NCI-H774 (cell line): ENCODE data around the gene SPECC1.
"Not testable (repeated sequence)": the region's sequence is repeated elsewhere in the genome, so short reads cannot be mapped to it uniquely, and the experiment has no call there.

Source experiments
- DNase-seq: peaks from one replicate; lab custom pipeline; 2025; lab: John Stamatoyannopoulos, UW

The SPECC1 gene

DNA sequence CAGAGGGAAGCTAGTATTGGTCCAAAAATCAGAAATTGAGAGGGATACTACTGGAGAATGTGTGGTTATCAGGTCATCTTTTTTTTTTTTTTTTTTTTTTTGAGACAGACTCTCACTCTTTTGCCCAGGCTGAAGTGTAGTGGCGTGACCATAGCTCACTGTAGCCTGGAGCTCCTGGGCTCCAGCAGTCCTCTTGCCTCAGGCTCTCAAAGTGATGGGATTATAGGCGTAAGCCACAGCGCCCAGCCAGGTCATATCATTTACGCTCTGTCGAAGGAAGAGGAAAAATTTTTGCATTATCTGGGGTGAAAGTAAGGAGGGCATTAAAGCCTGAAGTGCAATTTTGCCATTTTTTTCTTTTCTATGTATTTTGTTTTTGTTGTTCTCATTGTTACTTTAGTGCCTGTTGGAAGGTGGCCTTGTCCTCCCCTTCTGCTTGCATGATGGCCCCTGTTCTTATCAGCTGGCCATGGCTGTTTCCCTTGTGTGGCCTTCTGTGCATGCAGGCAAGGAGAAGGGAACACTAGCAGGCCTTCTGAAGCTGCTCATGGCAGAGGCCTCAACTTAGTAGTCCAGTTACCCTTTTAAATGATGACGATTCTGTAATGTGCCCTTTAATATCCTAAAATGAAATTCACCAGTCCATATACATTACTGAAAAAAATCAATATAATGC, 118.3 kb downstream of the SPECC1 start:
- DNase-seq, result no peak

- DNase-seq, result no peak
These were observed 119.0 kb downstream of the SPECC1 start for GRCh38 chr17:20128036-20128667.

GRCh38 chr17:20133517-20133916, 124.4 kb downstream of the SPECC1 start:
- no peak for DNase-seq

DNA sequence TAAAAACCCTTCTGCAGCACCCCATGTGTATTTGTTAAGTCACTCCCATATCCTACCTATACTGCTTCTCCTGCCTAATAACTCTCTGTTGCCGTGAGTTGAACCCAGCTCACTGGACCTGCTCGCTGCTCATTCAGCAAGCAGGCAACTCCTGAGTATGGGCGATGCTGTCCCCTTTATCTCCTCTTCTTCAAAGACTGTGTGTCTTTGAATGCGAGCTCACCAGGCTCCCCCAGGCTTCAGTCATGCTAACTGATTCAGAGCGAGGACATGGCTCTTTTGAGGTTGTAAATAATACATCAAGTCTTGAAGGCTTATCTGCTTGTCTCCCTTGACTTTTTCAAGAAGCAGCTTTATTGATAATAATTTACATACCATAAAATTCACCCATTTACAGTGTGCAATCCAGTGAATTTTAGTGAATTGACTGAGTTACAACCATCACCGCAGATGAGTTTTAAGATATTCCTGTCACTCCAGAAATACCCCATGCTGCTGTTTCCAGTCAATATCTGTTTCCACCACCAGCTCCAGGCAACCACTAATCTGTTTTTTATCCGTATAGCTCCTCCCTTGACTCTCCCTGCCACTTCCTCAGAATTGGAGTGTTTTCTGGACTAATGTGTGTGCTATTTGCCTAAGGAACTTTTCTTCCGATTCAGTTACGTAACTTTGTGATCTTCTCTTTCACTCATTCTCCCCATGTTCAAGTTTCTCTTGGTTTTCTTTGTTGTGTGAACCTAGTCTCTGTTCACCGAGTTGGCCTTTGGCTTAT, 132.2 kb downstream of the SPECC1 start:
- no peak for DNase-seq

GRCh38 chr17:20142268-20142667, 133.1 kb downstream of the SPECC1 start:
- no peak for DNase-seq

GRCh38 chr17:20143740-20144139, 134.6 kb downstream of the SPECC1 start:
- DNase-seq, result no peak

- no peak for DNase-seq
These were observed 136.4 kb downstream of the SPECC1 start for GRCh38 chr17:20145567-20145966.

- no peak for DNase-seq
These were observed 140.1 kb downstream of the SPECC1 start for GRCh38 chr17:20149251-20149650.

DNA sequence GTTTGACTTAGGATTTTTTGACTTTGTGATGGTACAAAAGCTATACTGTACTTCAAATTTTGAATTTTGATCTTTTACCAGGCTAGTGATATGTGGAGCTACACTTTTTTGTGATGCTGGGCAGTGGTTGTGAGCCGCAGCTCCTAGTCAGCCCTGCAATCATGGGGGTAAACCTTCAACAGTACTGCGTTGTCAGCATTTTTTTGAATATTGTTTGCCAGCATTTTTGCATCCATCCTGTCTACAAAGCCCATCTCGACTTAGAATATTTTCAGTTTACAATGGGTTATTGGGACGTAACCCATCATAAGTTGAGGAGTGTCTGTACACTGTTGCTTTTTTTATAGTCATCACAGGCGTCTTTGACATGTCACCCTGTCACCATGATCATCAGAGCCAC, 142.0 kb downstream of the SPECC1 start:
- DNase-seq, result no peak

DNA sequence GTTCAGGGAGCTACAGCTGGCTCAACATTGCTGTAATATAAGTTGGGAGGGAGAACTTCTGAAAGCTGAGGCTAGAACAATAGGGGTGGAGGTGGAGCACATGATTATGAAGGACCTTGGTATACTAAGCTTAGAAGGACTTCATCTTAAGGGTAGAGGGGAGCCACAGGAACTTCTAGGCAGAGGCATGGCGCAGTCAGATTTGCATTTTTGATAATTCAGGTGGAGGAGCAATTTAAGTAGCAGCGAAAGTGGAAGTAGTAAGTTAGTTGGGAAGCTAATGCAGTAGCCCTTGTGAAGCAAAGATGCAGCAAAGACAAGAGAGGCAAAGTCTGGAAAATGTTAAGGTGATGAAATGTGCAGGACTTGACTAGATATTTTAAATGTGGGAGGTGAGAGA, 144.1 kb downstream of the SPECC1 start:
- DNase-seq, result no peak

- no peak for DNase-seq
These were observed 145.3 kb downstream of the SPECC1 start for GRCh38 chr17:20154286-20155000.

DNA sequence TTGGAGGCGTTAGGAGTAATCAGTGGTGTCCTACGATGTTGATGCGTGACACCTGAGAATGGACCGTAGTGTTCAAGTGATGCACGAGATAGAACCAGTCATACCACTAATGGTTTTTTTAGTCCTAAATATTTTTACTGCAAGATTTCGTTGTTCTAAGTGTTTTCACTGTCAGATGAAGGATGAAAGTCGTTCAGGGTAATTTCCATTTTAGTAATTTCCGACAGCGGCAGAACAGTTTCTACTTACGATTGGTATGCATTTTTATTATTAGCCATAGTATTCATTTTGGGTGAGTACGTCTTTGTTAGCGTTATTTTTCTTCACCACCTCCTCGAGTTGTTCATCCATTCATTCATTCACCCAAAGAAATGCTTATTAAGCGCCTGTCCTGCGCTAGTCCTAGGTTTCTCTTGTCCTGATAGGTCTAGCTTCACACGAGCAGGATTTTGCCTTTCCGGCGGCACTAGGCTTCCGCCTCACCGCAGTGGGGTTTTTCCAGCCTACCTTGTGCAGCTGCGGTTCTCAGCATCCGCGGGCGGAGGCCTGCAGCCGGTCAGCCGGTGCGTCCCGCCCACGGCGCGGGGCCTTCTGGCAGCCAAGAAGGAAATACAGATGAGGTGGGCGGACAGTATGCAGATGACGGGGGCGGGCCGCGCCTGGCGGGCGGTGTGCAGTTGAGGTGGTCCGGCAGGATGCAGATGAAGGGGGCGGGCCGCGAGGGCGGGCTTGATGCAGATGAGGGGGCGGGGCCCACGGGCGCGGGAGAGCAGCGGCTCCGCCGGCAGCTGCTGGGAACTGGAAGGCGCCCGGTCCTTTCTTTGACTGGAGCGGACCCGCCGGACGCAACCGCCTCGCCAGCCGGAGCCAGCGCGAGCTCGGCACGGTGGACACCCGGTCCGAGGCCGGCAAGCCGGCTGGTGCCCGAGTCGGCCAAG, 146.4 kb downstream of the SPECC1 start:
- DNase-seq, result peak; percentile 81

- no peak for DNase-seq
These were observed 147.2 kb downstream of the SPECC1 start for GRCh38 chr17:20156196-20157000.

DNA sequence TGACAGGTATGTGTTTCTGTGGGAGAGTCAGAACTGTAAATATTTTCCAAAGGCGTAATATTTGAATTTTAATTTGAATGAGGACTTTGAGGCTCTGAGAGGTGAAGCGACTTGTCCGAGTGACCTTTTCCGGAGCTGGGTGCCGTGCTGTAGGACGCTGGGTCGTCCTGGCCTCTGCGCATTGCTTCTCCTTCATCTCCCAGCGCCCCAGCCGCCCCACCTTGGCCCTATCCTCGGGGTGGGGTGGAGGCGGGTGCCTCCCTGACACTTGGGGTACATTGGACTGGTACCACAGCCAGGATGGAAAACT, 147.8 kb downstream of the SPECC1 start:
- DNase-seq, result no peak

DNA sequence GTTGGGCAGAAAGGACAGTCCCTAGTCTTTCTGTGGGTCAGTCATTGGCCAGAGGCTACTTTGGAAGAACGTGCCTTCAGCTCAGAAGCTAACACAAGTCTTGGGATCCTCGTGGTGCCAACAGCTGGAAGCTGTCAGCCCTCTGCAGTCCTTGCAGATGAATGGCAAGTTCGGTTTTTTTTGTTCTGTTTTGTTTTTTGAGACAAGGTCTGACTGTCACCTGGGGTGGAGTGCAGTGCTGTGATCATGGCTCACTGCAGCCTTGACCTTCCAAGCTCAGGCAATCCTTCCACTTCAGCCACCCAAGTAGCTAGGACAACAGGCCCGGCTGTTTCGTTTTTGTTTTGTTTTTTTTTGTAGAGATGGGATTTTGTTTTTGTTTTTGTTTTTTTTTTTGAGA, 149.4 kb downstream of the SPECC1 start:
- DNase-seq, result no peak

DNA sequence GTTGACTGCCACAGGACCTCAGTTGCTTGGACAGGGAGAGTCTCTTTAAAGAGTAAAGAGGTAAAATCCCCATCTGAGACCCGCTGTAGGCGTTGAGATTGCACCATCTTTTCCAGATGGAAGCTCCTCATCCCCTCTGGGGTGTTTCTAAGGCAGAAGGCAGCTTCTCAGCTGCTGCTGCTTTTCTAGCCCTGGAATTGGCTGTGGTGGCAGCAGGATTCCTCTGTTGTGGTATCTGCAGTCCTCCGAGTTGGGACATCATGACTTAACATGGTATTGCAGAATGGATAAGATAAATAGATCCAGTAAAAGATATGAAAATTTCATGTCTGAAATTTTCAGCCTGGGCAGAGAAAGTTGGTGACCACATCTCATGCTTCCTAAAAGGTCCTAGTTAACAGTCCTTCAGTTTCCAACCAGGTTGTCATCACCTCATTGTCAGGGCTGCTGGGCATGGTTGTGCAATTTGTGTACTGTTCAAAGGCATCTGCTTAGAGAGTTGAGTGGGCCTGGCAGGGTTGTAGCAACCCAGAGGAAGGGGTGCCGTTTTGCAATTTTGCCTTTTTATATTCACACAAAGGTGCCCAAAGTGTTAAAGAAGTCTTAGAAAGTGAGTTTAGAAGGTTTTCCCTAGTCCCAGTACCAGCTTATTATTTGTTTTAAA, 150.4 kb downstream of the SPECC1 start:
- no peak for DNase-seq

DNA sequence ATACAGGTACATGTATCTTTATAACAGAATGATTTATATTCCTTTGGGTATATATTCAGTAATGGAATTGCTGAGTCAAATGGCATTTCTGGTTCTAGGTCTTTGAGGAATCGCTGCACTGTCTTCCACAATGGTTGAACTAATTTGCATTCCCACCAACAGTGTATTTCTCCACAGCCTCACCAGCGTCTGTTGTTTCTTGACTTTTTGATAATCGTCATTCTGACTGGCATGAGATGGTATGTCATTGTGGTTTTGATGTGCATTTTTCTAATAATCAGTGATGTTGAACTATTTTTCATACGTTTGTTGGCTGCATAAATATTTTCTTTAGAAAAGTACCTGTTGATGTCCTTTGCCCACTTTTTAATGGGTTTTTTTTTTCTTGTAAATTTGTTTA, 156.4 kb downstream of the SPECC1 start:
- DNase-seq, result not testable (repeated sequence)

GRCh38 chr17:20170085-20170484, 160.9 kb downstream of the SPECC1 start:
- DNase-seq, result no peak

DNA sequence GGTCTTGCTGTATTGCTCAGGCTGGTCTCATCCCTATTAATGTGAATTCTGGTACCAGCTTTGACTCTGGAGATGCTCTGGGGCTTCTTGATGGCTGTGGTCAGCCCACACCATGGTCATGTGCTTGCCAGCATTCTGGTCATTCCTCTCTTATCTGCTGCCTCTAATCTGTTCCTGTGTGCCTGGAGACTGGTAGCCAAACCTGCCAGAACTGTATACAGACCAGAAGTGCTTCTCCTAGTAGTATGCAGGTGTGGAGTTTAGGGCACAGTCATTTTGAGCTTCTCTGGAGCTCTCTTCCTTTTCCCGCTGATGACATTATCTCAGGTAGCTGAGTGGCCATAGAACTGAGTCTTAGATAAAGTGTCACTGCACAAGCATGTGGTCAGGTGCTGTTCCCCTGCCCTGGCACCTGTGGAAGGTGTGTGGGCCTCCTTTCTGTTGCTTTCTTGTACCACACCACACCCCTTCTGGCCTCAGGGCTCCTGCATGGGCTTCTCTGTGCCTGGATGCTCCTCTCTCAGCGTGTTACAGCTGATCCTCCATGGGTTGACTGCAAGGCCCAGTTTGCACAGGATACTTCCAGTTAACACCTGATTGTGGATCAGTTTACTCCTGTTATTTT, 162.7 kb downstream of the SPECC1 start:
- DNase-seq, result no peak

GRCh38 chr17:20172376-20172775, 163.2 kb downstream of the SPECC1 start:
- no peak for DNase-seq
